Uterine smooth muscle cell (primary cell): Measurements from ENCODE around the gene APOD. TPM values are rescaled to one million over a fixed set of nuclear protein-coding genes. Genes with fewer than 3 reads are reported as not detected.

Source experiments
- total RNA-seq: library from RNA; depleted of rRNA; stranded (reverse); fragments of >200 nt; gene quantifications from 2 replicates; pipeline ENCODE4 v1.2.3, GENCODE V29; 2014

APOD gene
- 0.11 and 0.37 TPM in 2 replicates for total RNA-seq

GRCh38 chr3:195583831-195584542 is at the start of gene APOD:
APOD (minus strand) TSS chr3:195583940; CDS start chr3:195579461, 4,479 bp downstream.

GRCh38 chr3:195542698-195543499 is 40.8 kb downstream of the APOD start, which contains the start of gene PPP1R2:
PPP1R2 (minus strand) TSS chr3:195543325; CDS start chr3:195543025, 300 bp downstream.

Other genes with a start within 250 kb of the APOD start
- gene ACAP2, start 140.9 kb downstream of the APOD start, total RNA-seq, result 74.1 and 96.1 TPM in 2 replicates
- 111 and 113 TPM in 2 replicates for gene PPP1R2, start 40.6 kb downstream of the APOD start, total RNA-seq
- 0.12 and 0.22 TPM in 2 replicates for gene MUC20, start 137.0 kb upstream of the APOD start, total RNA-seq
- under 0.01 TPM in 1 of 2 replicates, not detected in the other for gene MUC4, start 228.0 kb upstream of the APOD start, total RNA-seq